Endometrial microvascular endothelial cells (primary cell): ENCODE data around the gene TTYH1. TPM values are rescaled to one million over a fixed set of nuclear protein-coding genes. Genes with fewer than 3 reads are reported as not detected.

ENCODE experiments used
- in situ Hi-C: cut with HindIII; loops from 2 replicates; pipeline ENCODE4 v1.10.0; 2017; ENCODE audit warnings: low sequenced_read_pairs, low pct_unique_long_range_greater_than_20kb; ENCODE audit errors: inconsistent ontology term
- total RNA-seq: library from RNA; depleted of rRNA; stranded (reverse); fragments of >200 nt; gene quantifications from one replicate; pipeline ENCODE4 v1.2.3, GENCODE V29; 2015; ENCODE audit errors: inconsistent ontology term

The TTYH1 gene
- total RNA-seq, 1 donor from 2014 or later, result not detected

DNA sequence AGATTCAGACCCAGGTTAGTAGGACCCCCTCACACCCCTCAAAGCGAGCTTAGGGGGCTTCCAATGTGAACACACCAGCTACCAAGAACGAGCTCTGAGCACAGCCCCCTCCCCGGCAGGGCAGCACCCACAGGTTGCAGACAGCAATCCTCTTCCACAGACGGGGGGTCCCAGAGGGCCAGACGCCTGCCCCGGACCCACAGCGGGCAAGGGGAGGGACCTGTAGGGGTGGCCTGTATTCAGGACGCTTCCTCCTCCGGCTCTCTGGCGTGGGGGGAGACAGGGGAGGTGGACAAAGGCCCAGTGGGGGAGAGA is 4.8 kb downstream of the TTYH1 start:
- in situ Hi-C loops, result no loop called here

- in situ Hi-C loops, result no loop called here
These were observed 5.3 kb downstream of the TTYH1 start for GRCh38 chr19:54420383-54421168.

GRCh38 chr19:54421169-54421516 is 5.9 kb downstream of the TTYH1 start:
- in situ Hi-C loops, result no loop called here

- in situ Hi-C loops, result no loop called here
These were observed 6.3 kb downstream of the TTYH1 start for GRCh38 chr19:54421521-54421920.

- in situ Hi-C loops, result no loop called here
These were observed 6.9 kb downstream of the TTYH1 start for GRCh38 chr19:54422136-54422535.

DNA sequence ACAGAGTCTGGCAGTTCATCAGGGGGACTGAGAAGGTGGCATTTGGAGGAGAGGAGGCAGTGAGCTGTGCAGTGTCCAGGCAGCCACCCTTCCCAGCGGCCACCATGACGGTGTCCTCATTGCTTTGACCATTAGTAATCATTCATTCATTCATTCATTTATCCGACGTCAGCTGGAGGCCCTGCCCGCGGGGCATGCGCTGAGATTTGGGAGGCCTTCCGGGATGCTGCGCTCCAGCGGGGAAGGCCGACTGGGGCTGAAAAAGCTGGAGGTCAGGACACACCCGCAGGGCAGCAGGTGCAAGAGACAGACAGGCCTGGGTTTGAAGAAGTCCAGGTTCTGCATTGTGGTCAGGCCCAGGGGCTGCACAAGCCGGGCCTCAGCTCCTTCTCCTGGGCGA is 8.9 kb downstream of the TTYH1 start:
- in situ Hi-C loops, result no loop called here

DNA sequence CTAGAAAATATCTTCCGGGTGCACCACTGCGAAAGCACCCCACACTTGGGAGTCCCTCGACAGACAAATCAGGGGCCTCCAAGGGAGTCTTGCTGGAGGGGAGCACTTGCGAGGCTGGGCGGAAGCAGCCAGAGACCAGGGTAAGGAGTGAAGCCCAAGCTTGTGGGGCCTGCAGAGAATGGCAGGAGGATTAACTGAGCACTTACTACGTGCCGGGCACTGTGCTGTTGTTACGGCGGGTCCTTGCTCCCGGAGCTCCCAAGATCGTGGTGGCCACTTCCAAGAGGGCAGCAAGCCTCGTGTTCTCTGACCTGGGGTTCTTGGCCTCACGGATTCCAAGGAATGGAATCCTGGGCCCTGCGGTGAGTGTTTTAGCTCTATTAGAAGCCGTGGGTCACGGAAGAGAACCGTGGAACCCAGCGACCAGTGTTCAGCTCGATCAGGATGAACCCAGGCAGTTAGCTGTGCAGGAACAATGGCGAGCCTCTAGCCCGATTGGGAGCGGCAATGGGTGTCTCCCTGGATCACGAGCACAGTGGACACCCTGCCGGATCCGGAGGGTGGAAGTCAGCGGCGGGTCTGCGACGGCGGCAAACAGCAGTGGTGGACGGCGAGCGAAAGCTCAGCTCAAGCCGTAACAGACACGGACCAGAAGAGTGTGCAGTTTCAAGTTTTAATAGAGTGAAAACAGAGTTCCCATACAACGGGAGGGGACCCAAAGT is 9.6 kb downstream of the TTYH1 start:
- in situ Hi-C loops, result no loop called here

DNA sequence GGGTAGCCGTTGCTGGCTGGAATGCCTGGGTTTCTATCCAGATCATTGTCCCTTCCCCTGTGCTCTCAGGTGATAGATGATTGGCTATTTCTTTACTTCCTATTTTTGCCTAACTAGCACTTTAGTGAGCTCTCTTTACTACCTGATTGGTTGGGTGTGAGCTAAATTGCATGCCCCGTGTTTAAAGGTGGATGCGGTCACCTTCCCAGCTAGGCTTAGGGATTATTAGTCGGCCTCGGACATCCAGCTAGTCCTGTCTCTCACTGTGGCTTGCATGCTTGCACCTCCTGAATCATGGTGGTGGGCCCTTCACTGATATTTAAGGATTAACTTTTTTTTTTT is 10.1 kb downstream of the TTYH1 start:
- in situ Hi-C loops, result no loop called here

DNA sequence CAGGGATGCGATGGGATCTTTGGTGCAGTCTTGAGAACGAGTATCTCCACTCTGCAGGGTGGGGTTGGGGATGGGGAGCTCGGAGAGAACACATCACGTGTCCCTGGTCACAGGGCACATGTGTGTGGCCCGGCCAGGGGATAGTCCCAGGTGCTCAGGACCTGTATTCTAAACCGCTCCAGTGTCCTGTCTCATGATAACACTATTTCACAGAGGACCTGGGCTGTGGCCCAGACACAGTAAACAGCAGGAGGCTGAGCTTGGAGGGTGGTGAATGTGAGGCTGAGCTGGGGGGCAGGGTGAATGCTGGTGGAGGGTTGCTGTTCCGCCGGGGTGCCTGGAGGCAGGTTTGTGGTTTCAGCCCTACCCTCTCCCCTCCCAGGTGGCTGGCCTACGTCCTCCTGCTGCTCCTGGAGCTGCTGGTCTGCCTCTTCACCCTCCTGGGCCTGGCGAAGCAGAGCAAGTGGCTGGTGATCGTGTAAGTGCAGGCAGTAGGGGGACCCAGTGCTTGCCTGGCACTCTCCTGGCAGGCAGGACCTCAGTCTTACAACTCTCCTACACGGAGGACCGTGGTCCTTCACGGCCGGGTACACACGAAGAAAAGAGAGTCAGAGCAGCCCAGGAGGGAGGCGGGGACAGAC is 11.1 kb downstream of the TTYH1 start:
- in situ Hi-C loops, result no loop called here

DNA sequence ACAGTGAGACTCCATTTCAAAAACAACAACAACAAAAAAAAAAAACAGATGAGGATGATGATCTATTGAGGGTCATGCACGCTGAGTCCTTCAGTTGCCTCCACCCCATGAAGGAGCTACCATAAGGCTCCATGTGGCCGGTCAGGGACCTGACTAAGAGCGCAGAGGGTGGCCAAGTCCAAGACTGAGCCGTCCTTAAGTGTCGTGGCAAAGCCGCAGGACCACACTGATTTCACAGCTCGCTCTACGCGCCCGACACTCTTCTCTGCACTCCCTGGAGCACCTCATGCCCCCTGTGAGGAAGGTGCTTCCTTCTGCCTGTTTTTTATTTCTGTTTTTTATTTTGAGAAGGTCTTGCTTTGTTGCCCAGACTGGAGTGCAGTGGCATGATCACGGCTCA is 12.3 kb downstream of the TTYH1 start:
- in situ Hi-C loops, result no loop called here

DNA sequence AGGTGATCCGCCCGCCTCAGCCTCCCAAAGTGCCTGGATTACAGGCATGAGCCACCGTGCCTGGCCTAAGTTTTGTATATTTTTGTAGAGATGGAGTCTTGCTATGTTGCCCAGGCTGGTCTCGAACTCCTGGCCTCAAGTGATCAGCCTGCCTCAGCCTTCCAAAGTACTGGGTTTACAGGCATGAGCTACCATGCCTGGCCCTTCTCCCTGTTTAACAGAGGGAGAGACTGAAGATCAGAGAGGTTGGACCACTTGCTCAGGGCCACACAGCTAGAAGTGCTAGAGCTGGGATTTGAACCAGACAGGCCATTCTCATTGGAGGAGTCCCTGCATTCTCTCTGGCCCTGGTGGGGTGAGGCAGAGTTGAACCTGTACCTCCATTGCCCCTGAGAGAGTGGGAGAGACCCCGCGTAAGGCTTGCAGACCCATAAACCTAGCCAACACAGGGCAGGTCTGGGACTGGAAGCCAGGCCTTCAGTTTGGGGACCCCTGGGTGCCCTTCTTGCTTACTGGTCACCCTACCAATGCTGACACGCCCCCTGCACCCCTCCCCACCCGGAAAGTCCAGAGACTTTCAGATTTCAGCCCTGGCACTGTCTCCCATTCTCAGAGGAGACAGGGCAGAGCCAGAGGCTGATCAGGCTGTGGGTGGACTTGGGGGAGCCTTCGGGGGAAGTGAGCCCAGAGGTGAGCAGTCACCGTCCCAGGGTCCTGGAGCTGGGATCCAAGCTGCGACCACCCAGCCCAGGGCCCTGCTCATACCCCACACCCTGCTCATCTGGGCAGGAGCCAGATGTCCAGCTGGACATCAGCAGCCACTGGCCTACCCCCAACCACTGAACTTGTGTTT is 13.3 kb downstream of the TTYH1 start:
- in situ Hi-C loops, result no loop called here

DNA sequence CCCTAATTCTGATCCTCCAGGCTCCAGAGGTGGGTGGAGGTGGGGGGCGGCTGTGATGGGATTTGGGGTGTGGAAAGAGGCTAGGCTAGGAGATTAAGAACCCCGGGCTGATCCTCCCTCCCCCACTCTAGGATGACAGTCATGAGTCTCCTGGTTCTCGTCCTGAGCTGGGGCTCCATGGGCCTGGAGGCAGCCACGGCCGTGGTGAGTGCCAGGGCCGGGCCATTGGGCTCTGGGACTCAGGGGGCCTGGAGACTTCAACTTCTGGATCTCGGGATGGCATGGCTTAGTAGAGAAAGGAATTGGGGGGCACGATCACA is 13.9 kb downstream of the TTYH1 start:
- in situ Hi-C loops, result no loop called here

DNA sequence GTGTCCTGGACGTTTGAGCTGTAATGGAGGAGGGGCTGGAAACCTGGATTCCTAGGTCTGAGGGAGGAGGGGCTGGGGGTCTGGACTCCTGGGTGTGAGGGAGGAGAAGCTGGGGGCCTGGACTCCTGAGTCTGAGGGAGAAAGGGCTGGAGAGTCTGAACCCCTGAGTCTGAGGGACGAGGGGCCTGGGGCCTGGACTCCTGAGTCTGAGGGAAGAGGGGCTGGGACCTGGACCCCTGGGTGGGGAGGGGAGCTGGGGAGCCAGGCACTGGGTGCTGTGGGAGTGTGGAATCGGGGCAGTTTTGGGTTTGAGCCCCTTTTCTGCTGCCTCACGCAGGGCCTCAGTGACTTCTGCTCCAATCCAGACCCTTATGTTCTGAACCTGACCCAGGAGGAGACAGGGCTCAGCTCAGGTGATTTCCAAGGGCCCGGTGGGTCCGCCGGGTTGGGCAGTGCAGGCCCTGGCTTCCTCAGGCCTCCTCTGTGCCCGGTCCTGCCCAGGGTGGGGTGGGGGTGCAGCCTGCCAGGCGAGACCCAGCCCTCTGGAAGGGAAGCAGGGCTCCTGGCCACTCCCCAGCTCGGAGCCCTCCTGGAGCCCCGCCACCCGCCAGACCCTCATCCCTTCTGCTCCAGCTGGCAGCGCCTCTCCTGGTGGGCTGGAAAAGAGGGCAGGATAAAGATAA is 14.4 kb downstream of the TTYH1 start:
- in situ Hi-C loops, result no loop called here

- in situ Hi-C loops, result no loop called here
These were observed 15.3 kb downstream of the TTYH1 start for GRCh38 chr19:54430306-54431254.

DNA sequence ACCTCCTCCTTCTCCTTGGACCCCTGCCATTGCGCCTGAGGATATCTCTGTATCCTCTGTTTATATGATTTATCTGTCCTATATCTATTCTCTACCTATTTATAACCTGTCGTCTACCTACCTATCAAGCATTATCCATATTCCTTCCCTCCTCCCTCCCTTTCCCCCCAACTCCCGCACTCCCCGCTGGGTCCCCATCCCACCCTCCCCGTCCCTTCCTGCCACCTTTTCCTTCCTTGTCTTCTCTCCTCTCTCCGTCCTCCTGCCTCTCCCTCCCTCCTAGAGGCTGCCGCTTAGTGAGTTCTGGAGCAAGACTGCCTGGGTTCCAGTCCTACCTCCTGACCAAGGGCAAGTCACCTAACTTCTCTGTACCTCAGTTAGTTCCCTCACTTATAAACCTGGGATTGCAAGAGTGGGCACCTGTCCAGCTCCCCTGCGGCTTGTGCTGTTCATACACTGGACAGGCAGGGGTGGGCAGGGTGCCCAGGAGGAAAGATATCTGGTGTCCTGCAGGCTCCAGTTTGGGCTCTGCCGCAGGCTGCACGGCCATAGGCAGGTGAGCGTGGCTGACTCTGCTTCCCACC is 16.1 kb downstream of the TTYH1 start:
- in situ Hi-C loops, result no loop called here

DNA sequence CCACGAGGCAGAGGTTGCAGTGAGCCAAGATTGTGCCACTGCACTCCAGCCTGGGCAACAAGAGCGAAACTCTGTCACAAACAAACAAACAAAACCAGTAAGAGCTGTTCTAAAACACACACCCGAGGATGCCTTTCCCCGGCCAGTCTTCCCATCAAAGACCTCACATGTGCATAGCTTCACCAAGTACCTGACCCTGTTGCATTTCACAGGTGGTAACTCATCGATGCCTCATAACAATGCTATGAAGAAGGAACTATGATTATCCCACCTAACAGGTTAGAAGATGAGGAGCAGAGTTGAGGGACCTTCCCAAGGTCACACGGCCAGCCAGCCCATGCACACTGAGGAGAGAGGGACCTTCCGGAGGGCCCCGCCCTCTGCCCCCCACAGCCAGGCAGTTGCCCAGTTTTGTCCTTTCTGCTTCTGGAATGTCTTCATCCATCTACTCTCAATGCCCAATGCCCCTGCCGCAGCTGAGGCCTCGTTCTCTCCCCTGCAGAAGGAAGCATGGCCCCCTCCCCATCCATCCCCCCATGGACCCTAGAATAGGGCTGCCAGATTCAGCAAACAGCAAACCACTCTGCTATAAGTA is 17.0 kb downstream of the TTYH1 start:
- in situ Hi-C loops, result no loop called here

DNA sequence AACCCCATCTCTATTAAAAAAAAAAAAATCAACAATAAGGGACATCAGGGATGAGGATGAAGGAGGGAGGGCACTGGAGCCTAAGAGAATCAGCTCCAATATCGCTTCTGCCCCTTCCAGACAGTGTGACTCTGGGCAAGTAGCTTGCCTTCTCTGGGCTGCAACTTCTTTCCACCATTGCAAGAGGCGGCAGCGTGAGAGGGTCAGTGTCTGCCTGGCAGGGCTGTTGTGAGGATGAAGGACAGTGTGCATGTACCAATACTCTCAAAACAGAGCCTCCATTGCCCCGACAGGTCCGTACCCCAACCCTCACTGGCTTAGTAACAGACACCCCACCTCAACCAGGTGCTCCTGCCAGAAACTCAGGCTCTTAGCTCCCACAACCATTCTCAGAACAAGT is 18.4 kb downstream of the TTYH1 start:
- in situ Hi-C loops, result no loop called here
